Endothelial cell of umbilical vein (primary cell): ENCODE measurements around the gene JAZF1. TPM values are rescaled to one million over a fixed set of nuclear protein-coding genes. Genes with fewer than 3 reads are reported as not detected.

Experiments
- BruUV-seq: library from RNA; stranded (reverse); fragments of 400-500 nt; replicated peaks from 2 replicates; lab custom pipeline; 2021; lab: Mats Ljungman, UMichigan
- CTCF ChIA-PET: fragments of 300-600, 350-600 bp; sonication (Branson Sonifier 250); formaldehyde crosslinking; loops from one replicate; lab custom pipeline; 2021; ENCODE audit warnings: antibody characterized with exemption, inconsistent platforms; lab: Charles Lee
- POLR2A ChIA-PET: fragments of 300-600, 350-600 bp; sonication (Branson Sonifier 250); formaldehyde crosslinking; loops from one replicate; lab custom pipeline; 2021; ENCODE audit warnings: antibody characterized with exemption, inconsistent platforms; lab: Charles Lee
- DNase-seq: peaks from one replicate; pipeline ENCODE4 v3.0.0-alpha.2; 2011; ENCODE audit warnings: low read depth, low spot score
- FAIRE-seq: peaks from 2 replicates; lab custom pipeline; 2011; peaks lifted over from hg19 to GRCh38; lab: Jason Lieb, UNC
- H2AFZ ChIP-seq: 2 replicates; pipeline ENCODE4 v1.6.0; 2012; ENCODE audit warnings: low read depth, low read length, control low read depth, inconsistent platforms
- H3K27ac ChIP-seq: 2 replicates; pipeline ENCODE4 v1.5.1; 2011; ENCODE audit warnings: low read depth, mild to moderate bottlenecking, control low read depth, low read length, moderate library complexity; ENCODE audit not compliant: insufficient read depth
- H3K27me3 ChIP-seq, 2 experiments: 2 replicates each; pipeline versions ENCODE4 v1.6.0 to v1.6.1; 2011; ENCODE audit warnings: low read length in 2 of 2, mixed read lengths in 1 of 2; ENCODE audit not compliant: control insufficient read depth in 2 of 2, insufficient read depth in 2 of 2
- H3K36me3 ChIP-seq, 2 experiments: 2 replicates in 1 of 2; 3 replicates in 1 of 2; pipeline ENCODE4 v1.5.1; 2011; ENCODE audit warnings: low read length in 2 of 2, mild to moderate bottlenecking in 1 of 2, moderate library complexity in 1 of 2; ENCODE audit not compliant: control insufficient read depth in 2 of 2, insufficient read depth in 2 of 2; ENCODE audit errors: extremely low read depth in 1 of 2
- H3K4me1 ChIP-seq: 3 replicates; pipeline ENCODE4 v1.5.1; 2011; ENCODE audit warnings: mild to moderate bottlenecking, low read length; ENCODE audit not compliant: control insufficient read depth, insufficient read depth; ENCODE audit errors: extremely low read depth
- H3K4me2 ChIP-seq: 2 replicates; pipeline ENCODE4 v1.6.1; 2011; ENCODE audit warnings: low read length, control low read depth, mixed read lengths; ENCODE audit not compliant: insufficient read depth
- H3K4me3 ChIP-seq, 3 experiments: fragments of 200-600 bp in 1 of 3; sonication (generic), shearing (Covaris generic) in 1 of 3; replicated peaks in 1 of 3; 2 replicates each; pipeline ENCODE4 v1.5.1; 2011 to 2016; ENCODE audit warnings: control low read depth in 3 of 3, low read length in 3 of 3, mild to moderate bottlenecking in 2 of 3, inconsistent platforms in 1 of 3, low read depth in 1 of 3, moderate library complexity in 1 of 3; ENCODE audit not compliant: insufficient read depth in 1 of 3
- H3K79me2 ChIP-seq: 2 replicates; pipeline ENCODE4 v1.6.0; 2012; ENCODE audit warnings: low read length, inconsistent platforms; ENCODE audit not compliant: control insufficient read depth, insufficient read depth
- H3K9ac ChIP-seq: replicated peaks from 2 replicates; pipeline ENCODE3; 2011; ENCODE audit warnings: low read length, control low read depth; ENCODE audit not compliant: insufficient read depth; ENCODE audit errors: extremely low read depth
- H3K9me1 ChIP-seq: replicated peaks from 3 replicates; pipeline ENCODE4 v1.6.0; 2011; ENCODE audit warnings: mild to moderate bottlenecking, low read length; ENCODE audit not compliant: control insufficient read depth, insufficient read depth; ENCODE audit errors: extremely low read depth
- H3K9me3 ChIP-seq: replicated peaks from 2 replicates; pipeline ENCODE4 v1.5.1; 2012; ENCODE audit warnings: low read length, inconsistent platforms; ENCODE audit not compliant: control insufficient read depth, insufficient read depth
- H4K20me1 ChIP-seq: replicated peaks from 2 replicates; pipeline ENCODE3; 2011; ENCODE audit warnings: mild to moderate bottlenecking, low read length; ENCODE audit not compliant: control insufficient read depth, insufficient read depth; ENCODE audit errors: extremely low read depth
- EZH2 ChIP-seq: IDR thresholded peaks from 2 replicates; pipeline ENCODE4 v1.6.1; 2012; ENCODE audit warnings: borderline replicate concordance, low read depth, mild to moderate bottlenecking, moderate library complexity, low read length, inconsistent platforms; ENCODE audit not compliant: severe bottlenecking
- FOS ChIP-seq: IDR thresholded peaks from 2 replicates; pipeline ENCODE4 v1.6.1; 2011; ENCODE audit warnings: mild to moderate bottlenecking, low read length, moderate library complexity, borderline replicate concordance; ENCODE audit not compliant: insufficient read depth
- GATA2 ChIP-seq: IDR thresholded peaks from 2 replicates; pipeline ENCODE4 v1.7.0; 2011; ENCODE audit warnings: low read depth, mild to moderate bottlenecking, moderate library complexity, mixed read lengths, low read length; ENCODE audit not compliant: insufficient read length, insufficient read depth
- JUN ChIP-seq: IDR thresholded peaks from 2 replicates; pipeline ENCODE4 v1.6.1; 2011; ENCODE audit warnings: borderline replicate concordance, low read depth; ENCODE audit not compliant: insufficient read length, insufficient read depth
- MYC ChIP-seq: IDR thresholded peaks from one replicate; pipeline ENCODE4 v1.6.1; 2011; ENCODE audit warnings: mild to moderate bottlenecking, low read depth, low read length
- POLR2A ChIP-seq: IDR thresholded peaks from 2 replicates; pipeline ENCODE4 v1.6.1; 2012; ENCODE audit warnings: low read depth, mild to moderate bottlenecking, control low read depth, low read length
- POLR2AphosphoS5 ChIP-seq: IDR thresholded peaks from 2 replicates; pipeline ENCODE4 v1.6.1; 2012; ENCODE audit warnings: low read depth, mild to moderate bottlenecking, control low read depth, low read length, moderate library complexity; ENCODE audit not compliant: insufficient read depth
- dilution Hi-C: fragments of 300-500 bp; cut with MboI; formaldehyde crosslinking; loops from one replicate; pipeline ENCODE4 v1.15.0; 2019; ENCODE audit warnings: low sequenced_read_pairs; ENCODE audit not compliant: extremely low pct_ligation_motif_present
- intact Hi-C: fragments of 100-400 bp; cut with micrococcal nuclease; formaldehyde crosslinking; loops from one replicate; pipeline ENCODE4 v1.10.0; 2022
- polyA plus RNA-seq, 4 experiments: library from polyadenylated mRNA; depleted of rRNA in 3 of 4; stranded (reverse) in 3 of 4; unstranded in 1 of 4; fragments of >200 nt; gene quantifications; 2 replicates each; pipeline versions ENCODE4 v1.2.1 to v1.2.3, GENCODE V29; 2011 to 2012; ENCODE audit warnings: missing spikeins in 1 of 4
- total RNA-seq: library from RNA; stranded (reverse); gene quantifications from 2 replicates; pipeline ENCODE4 v1.2.3, GENCODE V29; 2021
- TF ChIP-seq, protein P1 (sequence below): IDR thresholded peaks from 2 replicates; pipeline ENCODE4 v1.6.1; 2011; ENCODE audit not compliant: insufficient read depth, insufficient read length
- TF ChIP-seq, protein P2 (sequence below), 2 donors: IDR thresholded peaks; 1 replicate in 1 of 2; 2 replicates in 1 of 2; pipeline ENCODE4 v1.5.1; 2011; ENCODE audit warnings: low read length in 2 of 2, mild to moderate bottlenecking in 2 of 2, moderate library complexity in 2 of 2, control low read depth in 1 of 2, inconsistent platforms in 1 of 2, low read depth in 1 of 2; ENCODE audit not compliant: insufficient read depth in 1 of 2; ENCODE audit errors: extremely low read depth in 1 of 2

The JAZF1 gene
- total and polyA plus RNA-seq, 2 donors (not counting 3 experiments of a cell fraction or from before 2014, with no cell fraction given) = 2.5 to 16.9 TPM

DNA sequence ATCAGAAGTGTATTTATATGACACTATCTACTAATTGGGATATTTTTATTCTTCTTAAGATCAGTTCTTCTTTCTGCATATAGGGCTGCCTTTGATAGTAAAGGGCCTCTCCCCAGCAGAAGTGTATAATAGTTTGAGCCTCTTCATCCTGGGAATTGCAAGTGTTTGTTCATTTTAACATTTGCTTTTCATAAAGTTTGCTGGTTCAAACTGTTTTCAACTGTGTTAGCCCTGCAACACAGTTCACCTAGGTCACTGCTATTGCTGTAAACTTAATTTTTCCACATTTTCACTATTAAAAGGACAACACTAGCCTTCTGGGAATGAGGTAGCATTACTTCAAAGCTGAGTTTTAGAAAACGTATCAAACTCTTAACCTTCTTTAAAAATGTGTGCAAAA, 2.8 kb downstream of the JAZF1 start:
- CTCF ChIA-PET = no interaction called here
- H3K79me2 ChIP-seq = peaks cover 22% of the 10 kb centered on the region

More for the DNA sequence above, 2.8 kb downstream of the JAZF1 start:
- H4K20me1 ChIP-seq = no peaks in the 10 kb centered on the region
- FAIRE-seq (no peak), DNase-seq (no peak)
- no peak overlapping the region for H3K4me2 ChIP-seq
- no peaks in the 10 kb centered on the region for H3K9me1 ChIP-seq
- dilution Hi-C loops (no loop called here), intact Hi-C loops (no loop called here)
- H3K27me3 ChIP-seq = no peaks in the 10 kb centered on the region
- H3K4me3 ChIP-seq = no peak overlapping the region
- H3K4me1 ChIP-seq = peaks cover 12% of the 10 kb centered on the region
- no peak overlapping the region for H2AFZ ChIP-seq
- H3K27ac ChIP-seq = no peak overlapping the region
- TF ChIP-seq JUN (no peak), POLR2A (no peak), GATA2 (no peak), EZH2 (no peak), FOS (no peak), POLR2AphosphoS5 (no peak), MYC (no peak)
- TF ChIP-seq, protein P1, sequence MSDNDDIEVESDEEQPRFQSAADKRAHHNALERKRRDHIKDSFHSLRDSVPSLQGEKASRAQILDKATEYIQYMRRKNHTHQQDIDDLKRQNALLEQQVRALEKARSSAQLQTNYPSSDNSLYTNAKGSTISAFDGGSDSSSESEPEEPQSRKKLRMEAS = no peak
- TF ChIP-seq, protein P2, sequence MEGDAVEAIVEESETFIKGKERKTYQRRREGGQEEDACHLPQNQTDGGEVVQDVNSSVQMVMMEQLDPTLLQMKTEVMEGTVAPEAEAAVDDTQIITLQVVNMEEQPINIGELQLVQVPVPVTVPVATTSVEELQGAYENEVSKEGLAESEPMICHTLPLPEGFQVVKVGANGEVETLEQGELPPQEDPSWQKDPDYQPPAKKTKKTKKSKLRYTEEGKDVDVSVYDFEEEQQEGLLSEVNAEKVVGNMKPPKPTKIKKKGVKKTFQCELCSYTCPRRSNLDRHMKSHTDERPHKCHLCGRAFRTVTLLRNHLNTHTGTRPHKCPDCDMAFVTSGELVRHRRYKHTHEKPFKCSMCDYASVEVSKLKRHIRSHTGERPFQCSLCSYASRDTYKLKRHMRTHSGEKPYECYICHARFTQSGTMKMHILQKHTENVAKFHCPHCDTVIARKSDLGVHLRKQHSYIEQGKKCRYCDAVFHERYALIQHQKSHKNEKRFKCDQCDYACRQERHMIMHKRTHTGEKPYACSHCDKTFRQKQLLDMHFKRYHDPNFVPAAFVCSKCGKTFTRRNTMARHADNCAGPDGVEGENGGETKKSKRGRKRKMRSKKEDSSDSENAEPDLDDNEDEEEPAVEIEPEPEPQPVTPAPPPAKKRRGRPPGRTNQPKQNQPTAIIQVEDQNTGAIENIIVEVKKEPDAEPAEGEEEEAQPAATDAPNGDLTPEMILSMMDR (IDR thresholded peaks at IDR 0.05; ENCODE audit: extremely low read depth in 1 of 2, insufficient read depth in 1 of 2, low read depth in 1 of 2, low read length in 2 of 2) = no peak
- BruUV-seq = no TSS peak
- POLR2A ChIA-PET = no interaction called here
- no peaks in the 10 kb centered on the region for H3K36me3 ChIP-seq
- no peak overlapping the region for H3K9ac ChIP-seq
- H3K9me3 ChIP-seq = no peaks in the 10 kb centered on the region
